H9 (cell line): Measurements from ENCODE around the gene ENOPH1. TPM values are rescaled to one million over a fixed set of nuclear protein-coding genes. Genes with fewer than 3 reads are reported as not detected.

Experiments used
- DNase-seq: peaks from one replicate; pipeline ENCODE4 v3.0.0-alpha.2; 2017
- H2AFZ ChIP-seq: one replicate; pipeline ENCODE4 v1.6.1; 2013; ENCODE audit warnings: mild to moderate bottlenecking, low read length, control low read depth, moderate library complexity
- H2AK5ac ChIP-seq: 2 replicates; pipeline ENCODE4 v1.6.1; 2013; ENCODE audit warnings: low read length, control low read depth, mixed read lengths; ENCODE audit not compliant: insufficient read length
- H2BK120ac ChIP-seq: one replicate; pipeline ENCODE4 v1.6.1; 2013; ENCODE audit warnings: low read depth, mild to moderate bottlenecking, low read length, control low read depth, inconsistent platforms; ENCODE audit not compliant: poor library complexity, severe bottlenecking
- H2BK12ac ChIP-seq: 2 replicates; pipeline ENCODE4 v1.6.1; 2013; ENCODE audit warnings: low read length, control low read depth, mixed read lengths, low read depth; ENCODE audit not compliant: insufficient read length
- H2BK15ac ChIP-seq: 2 replicates; pipeline ENCODE4 v1.6.1; 2013; ENCODE audit warnings: low read depth, low read length, control low read depth
- H2BK20ac ChIP-seq: one replicate; pipeline ENCODE4 v1.6.1; 2013; ENCODE audit warnings: low read depth, mild to moderate bottlenecking, low read length, control low read depth, inconsistent platforms; ENCODE audit not compliant: poor library complexity, severe bottlenecking
- H2BK5ac ChIP-seq: 2 replicates; pipeline ENCODE4 v1.6.1; 2013; ENCODE audit warnings: low read length, control low read depth, mixed read lengths; ENCODE audit not compliant: insufficient read length
- H3K14ac ChIP-seq: 2 replicates; pipeline ENCODE4 v1.6.1; 2013; ENCODE audit warnings: low read length, control low read depth; ENCODE audit not compliant: insufficient read depth
- H3K18ac ChIP-seq: 2 replicates; pipeline ENCODE4 v1.6.1; 2013; ENCODE audit warnings: low read depth, mild to moderate bottlenecking, mixed read lengths, low read length, control low read depth; ENCODE audit not compliant: insufficient read length
- H3K23ac ChIP-seq: 2 replicates; pipeline ENCODE4 v1.6.1; 2013; ENCODE audit warnings: low read length, control low read depth, mixed read lengths, low read depth; ENCODE audit not compliant: insufficient read length
- H3K23me2 ChIP-seq: 2 replicates; pipeline ENCODE4 v1.6.1; 2013; ENCODE audit warnings: low read depth, mild to moderate bottlenecking, mixed read lengths, low read length, control low read depth; ENCODE audit not compliant: insufficient read length, poor library complexity, severe bottlenecking
- H3K27ac ChIP-seq: 2 replicates; pipeline ENCODE4 v1.5.1; 2013; ENCODE audit warnings: low read length, control low read depth, mixed read lengths, low read depth; ENCODE audit not compliant: insufficient read length
- H3K27me3 ChIP-seq: 2 replicates; pipeline ENCODE4 v1.6.1; 2013; ENCODE audit warnings: low read length, control low read depth, inconsistent platforms; ENCODE audit not compliant: insufficient read depth
- H3K4ac ChIP-seq: 2 replicates; pipeline ENCODE4 v1.6.1; 2013; ENCODE audit warnings: low read depth, mild to moderate bottlenecking, control low read depth, inconsistent platforms, low read length, moderate library complexity
- H3K4me1 ChIP-seq: 2 replicates; pipeline ENCODE4 v1.6.1; 2013; ENCODE audit warnings: low read length, control low read depth, inconsistent platforms; ENCODE audit not compliant: insufficient read depth
- H3K4me2 ChIP-seq: 2 replicates; pipeline ENCODE4 v1.6.1; 2013; ENCODE audit warnings: low read length, control low read depth, mixed read lengths; ENCODE audit not compliant: insufficient read length, insufficient read depth
- H3K56ac ChIP-seq: 2 replicates; pipeline ENCODE4 v1.6.1; 2013; ENCODE audit warnings: low read depth, mild to moderate bottlenecking, mixed read lengths, low read length, control low read depth; ENCODE audit not compliant: insufficient read length
- H3K79me1 ChIP-seq: 2 replicates; pipeline ENCODE4 v1.6.1; 2013; ENCODE audit warnings: low read depth, mild to moderate bottlenecking, moderate library complexity, low read length, control low read depth, inconsistent platforms; ENCODE audit not compliant: insufficient read depth, poor library complexity, severe bottlenecking
- H3K79me2 ChIP-seq: 2 replicates; pipeline ENCODE4 v1.6.1; 2013; ENCODE audit warnings: low read length, control low read depth, inconsistent platforms; ENCODE audit not compliant: insufficient read depth
- H3K9ac ChIP-seq: 2 replicates; pipeline ENCODE4 v1.6.1; 2013; ENCODE audit warnings: low read length, control low read depth, mixed read lengths; ENCODE audit not compliant: insufficient read length; ENCODE audit errors: extremely low read depth
- H3K9me3 ChIP-seq: one replicate; pipeline ENCODE4 v1.6.1; 2013; ENCODE audit warnings: low read depth, low read length, inconsistent platforms; ENCODE audit not compliant: control insufficient read depth
- H3T11ph ChIP-seq: one replicate; pipeline ENCODE4 v1.6.1; 2013; ENCODE audit warnings: mild to moderate bottlenecking, low read length, control low read depth, inconsistent platforms
- H4K20me1 ChIP-seq: one replicate; pipeline ENCODE4 v1.6.1; 2013; ENCODE audit not compliant: control insufficient read depth, insufficient read length, insufficient read depth
- H4K5ac ChIP-seq: 2 replicates; pipeline ENCODE4 v1.6.1; 2013; ENCODE audit warnings: low read depth, mild to moderate bottlenecking, mixed read lengths, low read length, control low read depth; ENCODE audit not compliant: insufficient read length
- H4K8ac ChIP-seq: replicated peaks from 2 replicates; pipeline ENCODE4 v1.6.1; 2013; ENCODE audit warnings: low read length, control low read depth, mixed read lengths, low read depth; ENCODE audit not compliant: insufficient read length
- H4K91ac ChIP-seq: 2 replicates; pipeline ENCODE4 v1.6.1; 2013; ENCODE audit warnings: low read depth, mild to moderate bottlenecking, moderate library complexity, mixed read lengths, low read length, control low read depth; ENCODE audit not compliant: insufficient read length
- H3K27ac Mint-ChIP-seq, 3 experiments: 2 replicates in 2 of 3; 3 replicates in 1 of 3; pipeline ENCODE4 v1.8.0; 2020 to 2021; ENCODE audit warnings: mixed read lengths in 3 of 3, mild to moderate bottlenecking in 1 of 3, moderate library complexity in 1 of 3
- H3K27me3 Mint-ChIP-seq: 2 replicates; pipeline ENCODE4 v1.8.0; 2021; ENCODE audit warnings: low read depth, mild to moderate bottlenecking, moderate library complexity, mixed read lengths
- H3K36me3 Mint-ChIP-seq, 3 experiments: 2 replicates in 2 of 3; 3 replicates in 1 of 3; pipeline ENCODE4 v1.8.0; 2020 to 2021; ENCODE audit warnings: low read depth in 3 of 3, mixed read lengths in 3 of 3; ENCODE audit not compliant: insufficient read depth in 1 of 3
- H3K4me1 Mint-ChIP-seq, 2 experiments: 2 replicates each; pipeline ENCODE4 v1.8.0; 2020; ENCODE audit warnings: mixed read lengths in 2 of 2
- H3K4me3 Mint-ChIP-seq, 2 experiments: 2 replicates in 1 of 2; 3 replicates in 1 of 2; pipeline ENCODE4 v1.8.0; 2020 to 2021; ENCODE audit warnings: mild to moderate bottlenecking in 2 of 2, mixed read lengths in 2 of 2, moderate library complexity in 1 of 2
- H3K9me3 Mint-ChIP-seq, 2 experiments: 2 replicates in 1 of 2; 3 replicates in 1 of 2; pipeline ENCODE4 v1.8.0; 2020; ENCODE audit warnings: mild to moderate bottlenecking in 2 of 2, mixed read lengths in 2 of 2, moderate library complexity in 1 of 2
- WGBS: extraction: QIAGEN DNeasy Blood & Tissue Kit; methylation state at CpG from one replicate; pipeline ENCODE4 v1.1.7; 2013; ENCODE audit warnings: missing lambda C conversion rate, low lambda C conversion rate, mixed read lengths; ENCODE audit not compliant: insufficient read length; ENCODE audit errors: extremely low coverage; 5-methylcytosine and 5-hydroxymethylcytosine counted together
- total RNA-seq: library from RNA; stranded (reverse); gene quantifications from 2 replicates; pipeline ENCODE4 v1.2.1, GENCODE V29; 2021
- TF ChIP-seq, protein P1 (sequence below): fragments of 200-600 bp; sonication (generic); conservative IDR thresholded peaks from 3 replicates; pipeline ENCODE4 v1.8.0; 2021; ENCODE audit warnings: antibody characterized with exemption, mild to moderate bottlenecking

The ENOPH1 gene
- total RNA-seq, 1 experiment from 2014 or later: 62.4 TPM

DNA sequence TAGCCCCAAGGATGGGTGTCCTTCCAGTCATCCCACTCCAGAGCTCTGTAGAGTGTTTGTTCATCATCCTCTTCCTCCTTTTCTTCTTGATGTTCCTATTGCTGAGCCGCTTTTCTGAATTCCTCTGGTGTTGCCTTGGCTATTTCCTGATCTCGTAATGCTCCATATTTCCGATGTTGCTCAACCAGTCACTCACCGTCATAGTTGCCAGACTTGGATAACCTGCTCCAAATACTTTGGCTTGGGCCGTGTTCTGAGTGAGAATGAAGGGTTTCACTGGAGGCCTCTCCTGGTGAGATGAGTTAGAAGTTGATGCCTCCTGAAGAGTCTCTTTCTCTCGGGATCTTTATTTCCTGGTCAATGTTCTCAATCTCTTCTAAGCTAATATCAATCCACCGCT, 28.8 kb upstream of the ENOPH1 start:
- no peak overlapping the region for H3K27ac ChIP-seq
- WGBS: no CpG with 5 or more reads among the region's 7 CpGs

More for the DNA sequence above, 28.8 kb upstream of the ENOPH1 start:
- no peak overlapping the region for H3K56ac ChIP-seq
- no peak overlapping the region for H3K4me3 Mint-ChIP-seq
- H3K4ac ChIP-seq: no peak overlapping the region
- no peaks in the 10 kb centered on the region for H3K9me3 ChIP-seq
- H3K79me1 ChIP-seq: no peaks in the 10 kb centered on the region
- H2BK120ac ChIP-seq: no peak overlapping the region
- no peak overlapping the region for H3T11ph ChIP-seq
- H3K14ac ChIP-seq: no peak overlapping the region
- H3K79me2 ChIP-seq: no peaks in the 10 kb centered on the region
- no peaks in the 10 kb centered on the region for H4K20me1 ChIP-seq
- no peak overlapping the region for H2AK5ac ChIP-seq
- H2BK20ac ChIP-seq: no peak overlapping the region
- H3K18ac ChIP-seq: no peak overlapping the region
- no peak overlapping the region for H3K23ac ChIP-seq
- DNase-seq: no peak
- no peak overlapping the region for H3K4me2 ChIP-seq
- H3K23me2 ChIP-seq: no peaks in the 10 kb centered on the region
- no peak overlapping the region for H2AFZ ChIP-seq
- no peak overlapping the region for H4K5ac ChIP-seq
- no peak overlapping the region for H2BK12ac ChIP-seq
- no peak overlapping the region for H2BK15ac ChIP-seq
- no peaks in the 10 kb centered on the region for H3K27me3 ChIP-seq
- no peak overlapping the region for H2BK5ac ChIP-seq
- H4K8ac ChIP-seq: no peak overlapping the region
- H3K36me3 Mint-ChIP-seq: no peaks in the 10 kb centered on the region
- TF ChIP-seq, protein P1, sequence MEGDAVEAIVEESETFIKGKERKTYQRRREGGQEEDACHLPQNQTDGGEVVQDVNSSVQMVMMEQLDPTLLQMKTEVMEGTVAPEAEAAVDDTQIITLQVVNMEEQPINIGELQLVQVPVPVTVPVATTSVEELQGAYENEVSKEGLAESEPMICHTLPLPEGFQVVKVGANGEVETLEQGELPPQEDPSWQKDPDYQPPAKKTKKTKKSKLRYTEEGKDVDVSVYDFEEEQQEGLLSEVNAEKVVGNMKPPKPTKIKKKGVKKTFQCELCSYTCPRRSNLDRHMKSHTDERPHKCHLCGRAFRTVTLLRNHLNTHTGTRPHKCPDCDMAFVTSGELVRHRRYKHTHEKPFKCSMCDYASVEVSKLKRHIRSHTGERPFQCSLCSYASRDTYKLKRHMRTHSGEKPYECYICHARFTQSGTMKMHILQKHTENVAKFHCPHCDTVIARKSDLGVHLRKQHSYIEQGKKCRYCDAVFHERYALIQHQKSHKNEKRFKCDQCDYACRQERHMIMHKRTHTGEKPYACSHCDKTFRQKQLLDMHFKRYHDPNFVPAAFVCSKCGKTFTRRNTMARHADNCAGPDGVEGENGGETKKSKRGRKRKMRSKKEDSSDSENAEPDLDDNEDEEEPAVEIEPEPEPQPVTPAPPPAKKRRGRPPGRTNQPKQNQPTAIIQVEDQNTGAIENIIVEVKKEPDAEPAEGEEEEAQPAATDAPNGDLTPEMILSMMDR: no peak
- no peak overlapping the region for H3K9ac ChIP-seq
- H3K9me3 Mint-ChIP-seq: no peaks in the 10 kb centered on the region; a peak in 1 of 5 replicates
- no peaks in the 10 kb centered on the region for H3K4me1 ChIP-seq
- H4K91ac ChIP-seq: no peak overlapping the region
- H3K4me1 Mint-ChIP-seq: no peaks in the 10 kb centered on the region
- H3K27me3 Mint-ChIP-seq: no peaks in the 10 kb centered on the region
- no peak overlapping the region for H3K27ac Mint-ChIP-seq
